HG03159 (cell line): ENCODE measurements around the gene ELAVL1.
"Not testable (repeated sequence)": the region's sequence is repeated elsewhere in the genome, so short reads cannot be mapped to it uniquely, and the experiment has no call there.

ENCODE experiments used
- ATAC-seq: cut with Tn5 transposase; IDR thresholded peaks from one replicate; pipeline ENCODE4 v1.9.1; 2021; ENCODE audit warnings: mild to moderate bottlenecking, moderate library complexity; ENCODE audit not compliant: unreplicated experiment

The ELAVL1 gene

GRCh38 chr19:8005534-8006256, at the start of gene ELAVL1:
Gene ELAVL1 (minus strand): TSS chr19:8005641. CDS start chr19:7991815, 13,826 bp downstream.
- peak; percentile 71 for ATAC-seq

GRCh38 chr19:8054169-8054568, 48.7 kb upstream of the ELAVL1 start:
- no peak for ATAC-seq

- no peak for ATAC-seq
Measured at GRCh38 chr19:8052464-8052859, 47.0 kb upstream of the ELAVL1 start, which contains the start of gene CCL25. Gene CCL25 (plus strand): TSS chr19:8052760. CDS start chr19:8053050, 290 bp downstream.

GRCh38 chr19:8050274-8051096, 45.0 kb upstream of the ELAVL1 start:
- ATAC-seq: peak; percentile 75

- no peak for ATAC-seq
Measured at GRCh38 chr19:8046569-8047165, 41.2 kb upstream of the ELAVL1 start.

- ATAC-seq: no peak
Measured at GRCh38 chr19:8045872-8046568, 40.6 kb upstream of the ELAVL1 start.

- no peak for ATAC-seq
Measured at GRCh38 chr19:8044018-8044417, 38.6 kb upstream of the ELAVL1 start.

- ATAC-seq: no peak
Measured at GRCh38 chr19:8042900-8043299, 37.5 kb upstream of the ELAVL1 start.

GRCh38 chr19:8041531-8041931, 36.1 kb upstream of the ELAVL1 start:
- ATAC-seq: no peak

- no peak for ATAC-seq
Measured at GRCh38 chr19:8039231-8039630, 33.8 kb upstream of the ELAVL1 start.

GRCh38 chr19:8038815-8039214, 33.4 kb upstream of the ELAVL1 start:
- ATAC-seq: no peak

- ATAC-seq: no peak
Measured at GRCh38 chr19:8036434-8037099, 31.1 kb upstream of the ELAVL1 start.

- ATAC-seq: no peak
Measured at GRCh38 chr19:8034178-8034525, 28.7 kb upstream of the ELAVL1 start.

GRCh38 chr19:8033287-8034177, 28.1 kb upstream of the ELAVL1 start:
- not testable (repeated sequence) for ATAC-seq

GRCh38 chr19:8030960-8031359, 25.5 kb upstream of the ELAVL1 start:
- ATAC-seq: no peak

- no peak for ATAC-seq
Measured at GRCh38 chr19:8028951-8029491, 23.6 kb upstream of the ELAVL1 start.

- no peak for ATAC-seq
Measured at GRCh38 chr19:8025316-8025715, 19.9 kb upstream of the ELAVL1 start.

GRCh38 chr19:8024256-8024655, 18.8 kb upstream of the ELAVL1 start:
- ATAC-seq: not testable (repeated sequence)

- no peak for ATAC-seq
Measured at GRCh38 chr19:8023371-8023770, 17.9 kb upstream of the ELAVL1 start.
